GM12878 (cell line): ENCODE data around the gene TNPO2. TPM values are rescaled to one million over a fixed set of nuclear protein-coding genes. Genes with fewer than 3 reads are reported as not detected.
A peak's percentile ranks its signal among the peaks of the same experiment; 100 is the strongest.

Experiments
- ATAC-seq: fragments of 200-7000 bp; cut with Tn5 transposase; 3 replicates; pipeline ENCODE4 v1.9.1; 2020; ENCODE audit warnings: mild to moderate bottlenecking, moderate library complexity
- BruUV-seq: library from RNA; stranded (reverse); fragments of 400-500 nt; replicated peaks from 2 replicates; lab custom pipeline; 2021; lab: Mats Ljungman, UMichigan
- CTCF ChIA-PET: fragments of 300-600 bp; sonication (Branson Sonifier 250); formaldehyde crosslinking; extraction: SDS; loops from one replicate; lab custom pipeline; 2021; ENCODE audit warnings: inconsistent platforms; lab: Yijun Ruan, JAX
- POLR2A ChIA-PET: fragments of 350-600 bp; formaldehyde crosslinking; extraction: SDS; loops from one replicate; lab custom pipeline; 2021; ENCODE audit warnings: inconsistent platforms; lab: Charles Lee
- RAD21 ChIA-PET: fragments of 300-600 bp; sonication (Branson Sonifier 250); formaldehyde crosslinking; loops from one replicate; lab custom pipeline; 2023; ENCODE audit warnings: antibody characterized with exemption; ENCODE audit not compliant: unreplicated experiment; lab: Charles Lee
- SMC1A ChIA-PET: fragments of 300-600 bp; sonication (Branson Sonifier 250); formaldehyde crosslinking; loops from one replicate; lab custom pipeline; 2023; ENCODE audit not compliant: unreplicated experiment, uncharacterized antibody; lab: Charles Lee
- DNase-seq: peaks from one replicate; pipeline ENCODE4 v3.0.0-alpha.2; 2011; ENCODE audit warnings: low read depth, low spot score
- FAIRE-seq: peaks from 3 replicates; lab custom pipeline; 2011; peaks lifted over from hg19 to GRCh38; lab: Jason Lieb, UNC
- H2AFZ ChIP-seq: 2 replicates; pipeline ENCODE4 v1.6.0; 2011; ENCODE audit warnings: low read depth, low read length, control low read depth; ENCODE audit not compliant: control insufficient read depth
- H3K27ac ChIP-seq: 2 replicates; pipeline ENCODE4 v1.5.1; 2011; ENCODE audit warnings: control low read depth; ENCODE audit not compliant: control insufficient read depth, insufficient read depth
- H3K27me3 ChIP-seq, 2 experiments: replicated peaks in 1 of 2; 2 replicates each; pipeline versions ENCODE4 v1.6.0 to v1.6.1; 2011; ENCODE audit warnings: low read length in 1 of 2; ENCODE audit not compliant: control insufficient read depth in 2 of 2, insufficient read depth in 2 of 2
- H3K36me3 ChIP-seq, 2 experiments: 2 replicates each; pipeline ENCODE4 v1.5.1; 2011; ENCODE audit warnings: low read length in 1 of 2; ENCODE audit not compliant: control insufficient read depth in 2 of 2, insufficient read depth in 2 of 2
- H3K4me1 ChIP-seq: 2 replicates; pipeline ENCODE4 v1.6.1; 2011; ENCODE audit warnings: mild to moderate bottlenecking, low read length, moderate library complexity, mixed read lengths; ENCODE audit not compliant: control insufficient read depth, insufficient read depth
- H3K4me2 ChIP-seq: 2 replicates; pipeline ENCODE4 v1.6.0; 2011; ENCODE audit warnings: control low read depth; ENCODE audit not compliant: control insufficient read depth, insufficient read depth
- H3K4me3 ChIP-seq: fragments of 200-600 bp; sonication (generic); 2 replicates; pipeline ENCODE4 v1.5.1; 2016
- H3K79me2 ChIP-seq: 2 replicates; pipeline ENCODE4 v1.6.0; 2011; ENCODE audit warnings: low read length; ENCODE audit not compliant: control insufficient read depth, insufficient read depth
- H3K9ac ChIP-seq: 2 replicates; pipeline ENCODE4 v1.8.0; 2011; ENCODE audit warnings: low read length, control low read depth, mixed read lengths; ENCODE audit not compliant: control insufficient read depth, insufficient read depth
- H3K9me3 ChIP-seq: replicated peaks from 3 replicates; pipeline ENCODE4 v1.5.1; 2011; ENCODE audit warnings: mild to moderate bottlenecking, low read length; ENCODE audit not compliant: control insufficient read depth, insufficient read depth
- H4K20me1 ChIP-seq: 2 replicates; pipeline ENCODE4 v1.6.0; 2011; ENCODE audit not compliant: control insufficient read depth, insufficient read depth
- CHD2 ChIP-seq: IDR thresholded peaks from 2 replicates; pipeline ENCODE4 v1.6.1; 2011; ENCODE audit warnings: low read depth, low read length, improper control_type of control experiment, borderline replicate concordance
- EP300 ChIP-seq, 2 experiments: fragments of 150-350 bp in 1 of 2; IDR thresholded peaks; 2 replicates each; pipeline ENCODE4 v1.6.1; 2011 to 2012; ENCODE audit warnings: low read depth in 2 of 2, low read length in 2 of 2, borderline replicate concordance in 1 of 2, improper control_type of control experiment in 1 of 2, inconsistent platforms in 1 of 2; ENCODE audit not compliant: control insufficient read depth in 1 of 2
- ESRRA ChIP-seq: IDR thresholded peaks from 2 replicates; pipeline ENCODE4 v1.6.1; 2012; ENCODE audit warnings: mild to moderate bottlenecking, low read length, improper control_type of control experiment
- MXI1 ChIP-seq: fragments of 150-350 bp; IDR thresholded peaks from 2 replicates; pipeline ENCODE4 v1.6.1; 2011; ENCODE audit warnings: low read depth, mild to moderate bottlenecking, inconsistent platforms, low read length, improper control_type of control experiment
- NR2C2 ChIP-seq: IDR thresholded peaks from 2 replicates; pipeline ENCODE4 v1.6.1; 2011; ENCODE audit warnings: borderline replicate concordance, low read depth; ENCODE audit not compliant: control insufficient read depth, insufficient read length
- NR2F1 ChIP-seq: fragments of 450-650 bp; conservative IDR thresholded peaks from 2 replicates; pipeline ENCODE4 v1.6.1; 2017; ENCODE audit warnings: mild to moderate bottlenecking
- NRF1 ChIP-seq: conservative IDR thresholded peaks from 2 replicates; pipeline ENCODE4 v1.6.1; 2011; ENCODE audit warnings: mild to moderate bottlenecking, low read depth, low read length, improper control_type of control experiment
- POLR2A ChIP-seq: IDR thresholded peaks from 2 replicates; pipeline ENCODE4 v1.6.1; 2011; ENCODE audit warnings: low read depth, mild to moderate bottlenecking, low read length
- POLR2AphosphoS5 ChIP-seq: IDR thresholded peaks from 2 replicates; pipeline ENCODE4 v1.6.1; 2011; ENCODE audit warnings: mild to moderate bottlenecking, low read length, inconsistent platforms
- SIN3A ChIP-seq: IDR thresholded peaks from 2 replicates; pipeline ENCODE4 v1.6.1; 2012; ENCODE audit warnings: low read depth, low read length, improper control_type of control experiment
- SMAD5 ChIP-seq: IDR thresholded peaks from 2 replicates; pipeline ENCODE4 v1.6.1; 2016; ENCODE audit warnings: antibody characterized with exemption, low read depth
- SMARCA5 ChIP-seq: fragments of 450-650 bp; IDR thresholded peaks from 2 replicates; pipeline ENCODE4 v1.6.1; 2017; ENCODE audit warnings: mild to moderate bottlenecking
- TCF12 ChIP-seq: IDR thresholded peaks from 2 replicates; pipeline ENCODE4 v1.6.1; 2011; ENCODE audit warnings: low read depth, mild to moderate bottlenecking, low read length
- ZNF217 ChIP-seq: fragments of 450-650 bp; IDR thresholded peaks from 2 replicates; pipeline ENCODE4 v1.6.1; 2017; ENCODE audit warnings: antibody characterized with exemption, mild to moderate bottlenecking
- ZSCAN29 ChIP-seq: fragments of 450-650 bp; IDR thresholded peaks from 2 replicates; pipeline ENCODE4 v1.6.1; 2017; ENCODE audit warnings: mild to moderate bottlenecking, moderate library complexity
- WGBS: methylation state at CpG from one replicate; pipeline ENCODE4 v1.1.6; 2016; ENCODE audit warnings: low lambda C conversion rate; ENCODE audit not compliant: insufficient replicate concordance, insufficient coverage; ENCODE audit errors: missing lambda C conversion rate; 5-methylcytosine and 5-hydroxymethylcytosine counted together
- in situ Hi-C: fragments of 300-500 bp; cut with MboI; formaldehyde crosslinking; loops from 9 replicates; pipeline ENCODE4 v1.14.3; 2018; ENCODE audit warnings: mixed read lengths
- intact Hi-C: fragments of 100-400 bp; cut with micrococcal nuclease; formaldehyde crosslinking; loops from one replicate; pipeline ENCODE4 v1.14.2; 2022; ENCODE audit not compliant: unreplicated experiment
- polyA plus RNA-seq, 11 experiments: library from polyadenylated mRNA; depleted of rRNA in 4 of 11; unstranded in 6 of 11; stranded (reverse) in 5 of 11; fragments of >200 nt; fragmentation: Nextera tagmentation in 4 of 11; fragmentation: Illumina TruSeq in 1 of 11; extraction: Ambion mirVana in 4 of 11; extraction: Trizol in 1 of 11; gene quantifications; 1 replicate in 1 of 11; 2 replicates in 10 of 11; pipeline versions ENCODE4 v1.2.1 to v1.2.3, GENCODE V29; 2011 to 2016; ENCODE audit warnings: inconsistent platforms in 2 of 11, missing spikeins in 2 of 11, low read depth in 1 of 11
- total RNA-seq, 4 experiments: library from RNA; depleted of rRNA in 3 of 4; stranded (reverse); fragments of >200 nt in 3 of 4; fragmentation: Illumina TruSeq in 1 of 4; extraction: Trizol in 1 of 4; gene quantifications; 2 replicates each; pipeline versions ENCODE4 v1.2.1 to v1.2.3, GENCODE V29; 2013 to 2021
- TF ChIP-seq, protein P1 (sequence below): fragments of 450-650 bp; IDR thresholded peaks from 2 replicates; pipeline ENCODE4 v1.6.1; 2017; ENCODE audit warnings: mild to moderate bottlenecking, low read depth, inconsistent platforms; ENCODE audit not compliant: poor library complexity, severe bottlenecking
- TF ChIP-seq, protein P2 (sequence below): fragments of 450-650 bp; IDR thresholded peaks from 2 replicates; pipeline ENCODE4 v1.6.1; 2016; ENCODE audit warnings: mild to moderate bottlenecking

TNPO2 gene
- total and polyA plus RNA-seq, 10 of the 15 experiments (the other 5 are each of a cell fraction or from before 2014, with no cell fraction given), result 5.5 to 99.7 (median 29.6) TPM

DNA sequence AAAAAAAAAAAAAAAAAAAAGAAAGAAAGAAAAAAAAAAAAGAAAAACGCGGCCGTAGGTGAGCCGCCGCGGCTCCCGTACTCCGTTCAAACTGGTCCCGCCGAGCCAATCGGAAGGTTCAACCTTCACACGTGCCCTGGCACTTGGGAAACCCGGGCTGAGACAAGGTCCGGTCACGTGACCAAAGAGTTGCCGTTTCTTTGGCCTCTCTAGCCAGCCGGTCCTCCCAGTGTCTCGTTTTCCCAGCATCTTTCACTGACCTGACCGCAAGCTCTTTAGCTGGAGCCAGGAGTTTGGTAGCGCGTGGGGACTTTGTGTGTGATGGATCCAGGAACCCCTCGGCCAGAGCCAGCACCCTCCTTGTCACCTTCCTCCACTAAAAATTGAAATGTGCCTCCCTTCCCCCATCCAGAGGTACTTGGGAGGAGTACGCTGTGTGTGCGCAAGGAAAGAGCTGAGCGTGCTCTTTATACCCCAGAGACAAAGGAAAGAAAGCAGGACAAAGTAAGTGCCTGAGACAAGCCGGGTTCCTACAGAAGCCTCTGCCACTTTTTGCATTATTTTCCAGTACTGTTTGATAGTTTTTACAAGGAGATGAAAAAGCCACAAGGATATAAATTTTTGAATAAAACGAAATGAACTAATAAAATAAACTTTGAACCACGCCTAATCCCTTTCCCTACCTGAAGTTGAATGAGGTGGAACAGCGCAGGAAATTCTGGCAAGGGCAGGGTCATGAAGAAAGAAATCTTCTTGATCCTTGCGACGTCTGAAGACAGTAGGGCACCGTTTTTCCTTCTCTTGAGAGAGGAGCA is 959 bp downstream of the TNPO2 start (continued):
- TF ChIP-seq, protein P1, sequence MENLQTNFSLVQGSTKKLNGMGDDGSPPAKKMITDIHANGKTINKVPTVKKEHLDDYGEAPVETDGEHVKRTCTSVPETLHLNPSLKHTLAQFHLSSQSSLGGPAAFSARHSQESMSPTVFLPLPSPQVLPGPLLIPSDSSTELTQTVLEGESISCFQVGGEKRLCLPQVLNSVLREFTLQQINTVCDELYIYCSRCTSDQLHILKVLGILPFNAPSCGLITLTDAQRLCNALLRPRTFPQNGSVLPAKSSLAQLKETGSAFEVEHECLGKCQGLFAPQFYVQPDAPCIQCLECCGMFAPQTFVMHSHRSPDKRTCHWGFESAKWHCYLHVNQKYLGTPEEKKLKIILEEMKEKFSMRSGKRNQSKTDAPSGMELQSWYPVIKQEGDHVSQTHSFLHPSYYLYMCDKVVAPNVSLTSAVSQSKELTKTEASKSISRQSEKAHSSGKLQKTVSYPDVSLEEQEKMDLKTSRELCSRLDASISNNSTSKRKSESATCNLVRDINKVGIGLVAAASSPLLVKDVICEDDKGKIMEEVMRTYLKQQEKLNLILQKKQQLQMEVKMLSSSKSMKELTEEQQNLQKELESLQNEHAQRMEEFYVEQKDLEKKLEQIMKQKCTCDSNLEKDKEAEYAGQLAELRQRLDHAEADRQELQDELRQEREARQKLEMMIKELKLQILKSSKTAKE, result no peak
- no peak; the same call in none of the 2 replicates for TF ChIP-seq MXI1
- TF ChIP-seq, all 136 proteins: peak for 55

GRCh38 chr19:12721656-12722565 is 1.8 kb downstream of the TNPO2 start:
- no peak for FAIRE-seq
- peaks cover 52% of the 10 kb centered on the region for H3K79me2 ChIP-seq
- peak; percentile 72 for ATAC-seq
- peaks cover 8% of the 10 kb centered on the region; the same call in 1 of the 2 replicates for H3K4me1 ChIP-seq
- H3K27me3 ChIP-seq, result no peaks in the 10 kb centered on the region
- H3K27ac ChIP-seq, result peak overlapping the region; percentile 81
- DNase-seq, result no peak
- ChIA-PET SMC1A (interaction anchor here (0.6 to 5.1 kb wide), 6 partner anchors 11 to 43 kb away, joined by 3 to 28 read pairs (median 4); partner anchors contain the start of genes GET3 and TRIR), POLR2A (interaction anchor here (0.5 to 6.8 kb wide), 8 partner anchors 12 to 235 kb away, joined by 3 to 58 read pairs (median 4); partner anchors contain the start of genes FBXW9, GET3 and TRIR), CTCF (interaction anchor here (0.6 to 5.4 kb wide), 13 partner anchors 11 to 1759 kb away, joined by 3 to 30 read pairs (median 3); partner anchors contain the start of genes GET3 and TRIR), RAD21 (interaction anchor here (0.5 to 3.3 kb wide), 4 partner anchors 12 to 40 kb away, joined by 3 to 31 read pairs (median 4); partner anchors contain the start of genes DHPS and TRIR)
- H3K9me3 ChIP-seq, result no peaks in the 10 kb centered on the region
- in situ Hi-C loops (no loop called here), intact Hi-C loops (no loop called here)
- no TSS peak for BruUV-seq
- H2AFZ ChIP-seq, result peak overlapping the region; percentile 55
- peaks cover 8 to 9% of the 10 kb centered on the region in 2 experiments for H3K36me3 ChIP-seq
- no peaks in the 10 kb centered on the region; the same call in 1 of the 2 replicates for H4K20me1 ChIP-seq
- peak overlapping the region; percentile 81 for H3K9ac ChIP-seq
- peak overlapping the region; percentile 98 for H3K4me3 ChIP-seq
- WGBS, result under 1% methylated on average over 47 of the region's 65 CpGs
- H3K4me2 ChIP-seq, result peak overlapping the region; percentile 56
- TF ChIP-seq POLR2A (peak; percentile 55; the same call in 1 of the 2 replicates), SIN3A (0 out of 2 replicates have a peak, but pooled peaks have one; percentile 18), SMARCA5 (0 out of 2 replicates have a peak, but pooled peaks have one; percentile 28), ESRRA (no peak), NRF1 (no peak), CHD2 (peak; percentile 55; the same call in 1 of the 2 replicates), TCF12 (no peak), SMAD5 (no peak), ZNF217 (no peak), EP300 (IDR thresholded peaks at IDR 0.05; ENCODE audit: borderline replicate concordance in 1 of 2, control insufficient read depth in 1 of 2, low read depth in 2 of 2, low read length in 2 of 2) (no peak), POLR2AphosphoS5 (peak; percentile 32; the same call in 1 of the 2 replicates), ZSCAN29 (no peak), NR2F1 (no peak), NR2C2 (no peak)
- TF ChIP-seq, protein P2, sequence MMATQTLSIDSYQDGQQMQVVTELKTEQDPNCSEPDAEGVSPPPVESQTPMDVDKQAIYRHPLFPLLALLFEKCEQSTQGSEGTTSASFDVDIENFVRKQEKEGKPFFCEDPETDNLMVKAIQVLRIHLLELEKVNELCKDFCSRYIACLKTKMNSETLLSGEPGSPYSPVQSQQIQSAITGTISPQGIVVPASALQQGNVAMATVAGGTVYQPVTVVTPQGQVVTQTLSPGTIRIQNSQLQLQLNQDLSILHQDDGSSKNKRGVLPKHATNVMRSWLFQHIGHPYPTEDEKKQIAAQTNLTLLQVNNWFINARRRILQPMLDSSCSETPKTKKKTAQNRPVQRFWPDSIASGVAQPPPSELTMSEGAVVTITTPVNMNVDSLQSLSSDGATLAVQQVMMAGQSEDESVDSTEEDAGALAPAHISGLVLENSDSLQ, result peak; percentile 11; the same call in 1 of the 2 replicates
